NCI-H1436 treated with DMSO at 0.1 percent for 48 hours (cell line): ENCODE results near the gene PSME1.

Experiments
- DNase-seq: peaks from one replicate; lab custom pipeline; 2025; lab: John Stamatoyannopoulos, UW

The PSME1 gene

DNA sequence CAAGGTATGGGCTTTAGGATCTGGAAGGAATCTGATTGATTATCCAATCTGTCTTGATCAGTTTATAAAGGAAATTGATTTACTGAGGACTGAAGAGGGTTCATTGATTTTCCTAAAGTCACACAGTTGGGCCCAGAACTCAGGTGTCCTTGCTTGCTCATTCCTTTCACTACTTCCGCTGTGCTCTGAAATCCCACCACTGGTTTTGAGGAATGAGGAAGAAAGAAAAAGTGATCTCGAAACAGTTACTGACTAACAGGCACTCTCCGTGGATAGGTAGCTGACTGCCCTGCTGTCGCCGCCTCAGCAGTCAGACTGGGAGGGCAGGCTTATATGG, 5.6 kb upstream of the PSME1 start, which contains the start of gene FITM1:
Gene FITM1, plus strand, starts transcription at position 280 of the 337 bp plus-strand sequence. CDS start 905 bp downstream, outside the sequence.
- no peak for DNase-seq

DNA sequence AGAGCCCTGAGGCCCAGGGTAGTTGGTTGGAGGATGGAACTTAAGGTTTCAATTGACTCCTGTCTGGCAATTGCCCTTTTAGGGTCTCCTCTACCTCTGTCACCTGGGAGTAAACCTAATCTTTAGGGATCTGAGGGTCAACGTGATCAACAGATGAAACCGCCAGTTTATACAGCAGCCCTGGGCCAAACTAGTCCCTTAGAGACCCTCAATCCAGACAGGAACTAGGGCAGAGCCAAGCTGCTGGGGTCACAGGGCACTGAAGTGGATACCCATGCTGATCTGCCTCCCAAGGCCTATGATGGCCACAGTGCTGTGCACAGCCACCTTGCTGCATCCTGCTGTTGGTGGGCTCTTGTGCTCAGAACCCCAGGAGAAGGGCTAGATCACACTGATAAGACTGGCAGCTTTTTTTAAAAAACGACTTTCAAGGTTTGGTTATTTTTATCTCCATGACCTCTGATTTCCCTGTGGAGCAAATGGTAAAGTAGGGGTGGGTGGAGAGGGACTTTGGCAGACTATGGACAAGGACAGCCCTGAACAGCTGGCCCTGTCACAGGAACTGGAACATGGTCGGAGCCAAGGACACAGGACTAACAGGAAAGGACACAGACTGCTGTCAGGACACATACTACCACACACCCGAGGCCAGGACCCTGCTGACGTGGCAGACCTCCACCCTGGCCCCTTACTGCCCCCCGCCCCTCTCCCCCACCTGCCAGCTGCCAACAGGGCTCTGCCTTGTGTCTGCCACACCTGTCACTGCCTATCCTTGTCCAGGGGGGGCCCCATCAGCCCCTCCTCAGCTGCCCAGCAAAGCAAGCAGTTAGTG, 5.1 kb upstream of the PSME1 start:
- DNase-seq: no peak

DNA sequence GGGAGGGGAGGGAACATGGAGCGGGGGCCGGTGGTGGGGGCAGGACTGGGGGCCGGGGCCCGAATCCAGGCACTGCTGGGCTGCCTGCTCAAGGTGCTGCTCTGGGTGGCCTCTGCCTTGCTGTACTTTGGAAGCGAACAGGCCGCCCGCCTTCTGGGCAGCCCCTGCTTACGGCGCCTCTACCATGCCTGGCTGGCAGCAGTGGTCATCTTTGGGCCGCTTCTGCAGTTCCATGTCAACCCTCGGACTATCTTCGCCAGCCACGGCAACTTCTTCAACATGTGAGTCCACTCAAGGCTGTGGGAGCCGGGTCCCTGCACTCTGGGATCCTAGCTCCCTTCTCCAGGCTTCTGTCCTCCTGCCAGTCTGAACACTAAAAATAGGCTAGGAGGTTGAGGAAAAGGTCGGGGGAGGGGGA, 4.4 kb upstream of the PSME1 start:
- DNase-seq: no peak

DNA sequence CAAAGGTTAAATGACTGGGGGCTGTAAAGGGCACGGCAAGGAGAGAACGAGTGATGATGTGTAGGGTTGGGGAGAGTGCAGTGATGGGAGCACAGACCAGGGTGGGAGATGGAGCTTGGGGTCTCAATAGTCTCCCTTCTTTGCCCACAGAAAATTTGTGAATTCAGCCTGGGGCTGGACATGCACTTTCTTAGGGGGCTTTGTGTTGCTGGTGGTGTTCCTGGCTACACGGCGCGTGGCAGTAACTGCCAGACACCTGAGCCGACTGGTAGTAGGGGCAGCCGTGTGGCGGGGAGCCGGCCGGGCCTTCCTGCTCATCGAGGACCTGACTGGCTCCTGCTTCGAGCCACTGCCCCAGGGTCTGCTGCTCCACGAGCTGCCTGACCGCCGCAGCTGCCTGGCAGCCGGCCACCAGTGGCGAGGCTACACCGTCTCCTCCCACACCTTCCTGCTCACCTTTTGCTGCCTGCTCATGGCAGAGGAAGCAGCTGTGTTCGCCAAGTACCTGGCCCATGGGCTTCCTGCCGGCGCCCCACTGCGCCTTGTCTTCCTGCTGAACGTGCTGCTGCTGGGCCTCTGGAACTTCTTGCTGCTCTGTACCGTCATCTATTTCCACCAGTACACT, 3.8 kb upstream of the PSME1 start:
- no peak for DNase-seq

DNA sequence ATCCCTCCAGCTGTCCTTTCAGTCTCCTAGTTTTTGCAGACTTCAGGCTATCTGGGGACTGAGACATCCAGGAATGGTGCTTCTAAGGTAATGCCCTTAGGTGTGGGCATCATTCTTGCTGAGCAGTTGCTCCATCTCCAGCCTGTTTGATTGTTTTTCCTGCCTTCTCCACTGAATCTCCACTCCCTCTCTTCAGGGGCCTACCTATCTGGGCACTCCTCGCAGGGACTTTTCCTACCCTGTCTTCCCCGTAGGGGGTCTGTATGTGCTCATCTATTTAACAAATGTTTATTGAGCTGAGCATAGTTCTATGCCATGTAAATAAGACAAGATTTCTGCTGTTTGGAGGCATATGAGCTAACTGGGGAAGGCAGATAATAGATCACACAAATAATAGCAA, 3.0 kb upstream of the PSME1 start:
- DNase-seq: no peak

DNA sequence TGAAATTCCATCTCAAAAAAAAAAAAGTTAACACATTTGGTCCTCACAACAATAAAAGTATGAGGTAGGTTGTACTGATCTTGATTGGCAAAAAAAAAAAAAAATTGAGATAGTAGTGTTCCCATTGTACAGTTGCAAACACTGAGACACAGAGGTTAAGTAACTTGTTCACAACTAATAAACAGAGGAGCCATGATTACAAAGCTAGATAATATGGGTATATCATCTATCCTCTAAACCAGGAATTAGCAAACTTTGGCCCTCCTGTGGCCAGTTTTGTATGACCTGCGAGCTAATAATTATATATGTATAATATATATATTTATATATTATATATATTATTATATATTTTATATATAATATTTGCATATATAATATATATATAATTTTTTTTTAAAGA, 2.3 kb upstream of the PSME1 start:
- DNase-seq: no peak

DNA sequence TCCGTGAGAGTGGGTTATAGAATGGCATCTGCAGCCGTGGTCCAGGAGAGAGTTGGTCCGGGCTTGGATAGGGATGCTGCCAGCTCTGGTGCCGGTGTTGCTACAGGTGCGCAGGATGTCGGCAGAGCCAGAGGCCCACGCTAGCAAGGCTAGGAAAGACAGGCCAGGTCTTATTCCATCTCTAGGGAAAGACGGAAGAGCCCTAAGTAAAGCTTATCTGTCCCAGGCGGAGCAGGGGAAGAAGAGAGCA, 485 bp upstream of the PSME1 start:
- DNase-seq: no peak

DNA sequence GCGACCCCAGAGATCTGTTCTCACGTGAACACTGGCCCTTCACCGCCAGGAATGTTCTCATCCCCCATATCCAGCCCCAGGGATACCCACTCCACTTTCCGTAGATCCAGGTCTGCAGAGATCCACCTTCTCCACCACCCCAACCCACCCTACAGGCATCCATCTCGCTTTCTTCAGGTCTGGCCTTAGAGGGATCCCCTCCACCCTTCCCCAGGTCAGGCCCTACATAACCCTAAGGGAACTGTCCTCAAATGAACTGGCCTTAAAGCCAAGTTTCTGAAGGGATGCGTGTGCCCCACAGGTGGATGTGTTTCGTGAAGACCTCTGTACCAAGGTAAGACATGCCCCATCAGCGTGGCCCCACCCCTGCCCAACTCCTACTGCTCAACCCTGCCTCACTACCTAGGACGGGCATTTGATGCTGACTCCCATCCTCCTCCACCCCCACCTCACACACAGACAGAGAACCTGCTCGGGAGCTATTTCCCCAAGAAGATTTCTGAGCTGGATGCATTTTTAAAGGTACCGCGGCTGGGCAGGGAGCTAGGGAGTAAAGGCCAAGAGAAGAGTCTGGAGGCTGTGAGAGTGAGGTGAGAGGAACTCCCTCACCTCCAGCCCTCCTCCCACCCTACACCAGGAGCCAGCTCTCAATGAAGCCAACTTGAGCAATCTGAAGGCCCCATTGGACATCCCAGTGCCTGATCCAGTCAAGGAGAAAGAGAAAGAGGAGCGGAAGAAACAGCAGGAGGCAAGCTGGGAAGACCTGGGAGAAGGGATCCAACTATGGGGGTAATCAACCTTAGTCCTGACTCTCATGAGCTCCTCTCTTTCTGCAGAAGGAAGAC, 912 bp downstream of the PSME1 start:
- DNase-seq: no peak

DNA sequence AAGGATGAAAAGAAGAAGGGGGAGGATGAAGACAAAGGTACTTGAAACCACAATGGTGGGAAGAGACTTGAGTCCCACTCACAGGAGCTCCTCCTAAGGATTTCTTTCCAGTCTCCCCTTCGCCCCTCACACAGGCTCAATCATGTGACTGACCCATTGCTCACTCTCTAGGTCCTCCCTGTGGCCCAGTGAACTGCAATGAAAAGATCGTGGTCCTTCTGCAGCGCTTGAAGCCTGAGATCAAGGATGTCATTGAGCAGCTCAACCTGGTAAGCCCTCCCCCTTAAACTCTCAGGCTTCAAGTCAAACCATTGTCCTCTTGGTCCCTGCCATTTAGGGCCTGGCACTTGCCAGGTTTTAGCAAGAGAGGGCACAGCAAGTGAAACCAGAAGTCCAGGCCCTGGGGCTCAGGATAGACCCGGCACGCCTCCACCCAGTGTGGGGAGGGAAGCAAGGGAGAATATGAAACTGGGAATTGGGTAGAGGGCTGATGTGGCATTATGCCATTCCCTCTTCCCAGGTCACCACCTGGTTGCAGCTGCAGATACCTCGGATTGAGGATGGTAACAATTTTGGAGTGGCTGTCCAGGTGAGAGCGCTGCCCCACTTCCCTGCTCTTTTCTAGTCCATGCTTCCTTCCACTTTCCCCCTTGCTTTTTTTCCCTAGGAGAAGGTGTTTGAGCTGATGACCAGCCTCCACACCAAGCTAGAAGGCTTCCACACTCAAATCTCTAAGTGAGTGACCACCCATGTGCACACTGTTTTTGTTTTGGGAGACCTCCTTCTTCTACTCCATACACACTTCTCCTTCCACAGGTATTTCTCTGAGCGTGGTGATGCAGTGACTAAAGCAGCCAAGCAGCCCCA, 1.8 kb downstream of the PSME1 start:
- no peak for DNase-seq

DNA sequence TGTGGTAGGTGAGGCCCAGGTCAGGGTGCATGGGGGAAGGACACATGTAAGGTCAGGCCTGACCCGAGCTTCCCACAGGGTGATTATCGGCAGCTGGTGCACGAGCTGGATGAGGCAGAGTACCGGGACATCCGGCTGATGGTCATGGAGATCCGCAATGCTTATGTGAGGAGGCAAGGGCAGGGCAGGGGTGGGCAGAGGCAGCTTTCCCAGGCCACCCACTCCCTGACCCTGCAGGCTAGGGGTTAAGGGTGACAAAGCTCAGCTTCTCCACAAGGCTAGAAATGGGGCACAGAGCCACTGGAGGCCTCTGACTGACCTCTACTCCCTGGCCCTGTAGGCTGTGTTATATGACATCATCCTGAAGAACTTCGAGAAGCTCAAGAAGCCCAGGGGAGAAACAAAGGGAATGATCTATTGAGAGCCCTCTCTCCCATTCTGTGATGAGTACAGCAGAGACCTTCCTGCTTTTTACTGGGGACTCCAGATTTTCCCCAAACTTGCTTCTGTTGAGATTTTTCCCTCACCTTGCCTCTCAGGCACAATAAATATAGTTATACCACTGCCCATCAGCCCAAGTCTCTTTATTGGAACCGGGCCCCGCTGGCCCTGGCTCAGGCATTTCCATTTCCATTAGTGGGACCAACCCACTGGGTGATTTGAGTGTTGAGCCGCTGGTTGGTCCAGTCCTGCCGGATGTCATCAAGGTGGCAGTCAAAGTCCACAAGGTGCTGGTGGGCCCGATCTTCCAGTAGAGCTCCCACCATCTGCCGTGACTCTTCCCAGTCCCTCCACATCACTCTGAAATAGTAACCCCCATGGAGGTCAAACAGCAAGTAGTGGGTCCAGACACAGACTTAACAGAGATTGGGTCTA, 2.6 kb downstream of the PSME1 start:
- no peak for DNase-seq

DNA sequence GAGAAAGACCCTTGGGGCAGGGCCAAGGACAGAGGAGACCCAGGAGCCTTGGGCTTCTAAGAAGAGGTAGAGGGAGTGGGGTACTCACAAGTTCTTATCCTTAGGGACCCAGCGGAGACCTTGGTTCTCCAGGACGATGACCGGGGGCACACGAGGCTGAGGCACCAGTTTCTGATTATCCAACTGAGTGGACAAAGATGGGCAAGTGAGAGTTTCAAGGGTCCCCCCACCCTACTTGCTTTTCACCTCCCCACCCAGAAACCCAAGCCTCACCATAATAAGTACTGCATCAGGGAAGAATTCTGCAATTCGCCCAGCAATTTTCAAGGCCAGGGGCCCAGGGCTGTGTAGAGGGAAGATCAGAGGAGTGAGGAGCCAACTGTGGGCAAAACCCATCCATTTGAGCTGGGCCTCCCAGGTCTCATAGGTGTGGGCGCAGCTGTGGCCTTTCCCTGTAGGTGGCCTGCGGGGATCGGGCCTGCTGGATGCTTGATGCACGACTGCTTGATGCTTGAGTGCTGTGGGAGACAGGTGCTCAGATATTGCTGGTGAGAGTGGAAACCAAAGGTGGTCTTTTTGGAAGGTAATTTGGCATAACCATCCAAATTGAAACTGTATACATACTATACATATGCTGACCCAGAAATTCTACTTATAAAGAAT, 3.4 kb downstream of the PSME1 start:
- DNase-seq: no peak

DNA sequence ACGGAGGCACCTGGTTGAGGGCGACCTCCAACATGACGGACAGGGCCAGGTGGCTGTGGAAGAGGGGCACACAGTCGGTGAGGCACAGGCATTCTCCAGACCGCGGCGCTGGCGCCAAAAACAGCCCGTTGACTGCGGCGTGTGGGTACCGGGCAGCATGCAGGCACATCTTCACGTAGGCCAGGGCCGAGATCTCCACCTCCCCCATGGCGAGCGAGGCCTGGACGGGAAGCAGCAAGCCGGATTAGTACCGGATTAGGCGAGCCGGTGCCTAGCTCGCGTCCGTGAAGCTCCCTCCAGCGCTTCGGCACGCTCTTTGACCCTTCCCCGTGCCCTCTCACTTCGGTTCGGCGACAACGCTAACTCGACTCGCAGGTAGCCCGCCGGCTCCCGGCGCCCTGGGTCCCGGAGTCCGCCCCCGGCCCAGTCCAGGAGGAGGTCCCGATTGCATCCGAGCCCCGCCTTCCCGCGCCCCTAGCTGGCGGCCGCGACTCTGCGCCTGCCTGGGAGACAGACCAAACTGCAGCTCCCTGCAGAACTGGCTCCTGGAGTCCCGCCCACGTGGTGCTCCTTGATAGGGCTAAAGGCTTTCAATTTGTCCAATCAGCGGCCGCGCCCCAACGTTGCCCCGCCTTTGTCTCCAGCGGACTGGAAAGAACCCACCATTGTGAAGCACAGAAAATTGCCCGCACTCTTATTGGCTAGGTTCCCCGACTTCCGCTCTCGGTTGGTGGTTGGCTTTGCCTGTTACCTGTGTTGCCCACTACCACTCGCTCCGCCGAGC, 5.3 kb downstream of the PSME1 start, which contains the start of gene EMC9:
Gene EMC9, minus strand, starts transcription at position 495 of the 784 bp plus-strand sequence. Its CDS starts 287 bp downstream, at position 208.
- DNase-seq: peak; percentile 99

DNA sequence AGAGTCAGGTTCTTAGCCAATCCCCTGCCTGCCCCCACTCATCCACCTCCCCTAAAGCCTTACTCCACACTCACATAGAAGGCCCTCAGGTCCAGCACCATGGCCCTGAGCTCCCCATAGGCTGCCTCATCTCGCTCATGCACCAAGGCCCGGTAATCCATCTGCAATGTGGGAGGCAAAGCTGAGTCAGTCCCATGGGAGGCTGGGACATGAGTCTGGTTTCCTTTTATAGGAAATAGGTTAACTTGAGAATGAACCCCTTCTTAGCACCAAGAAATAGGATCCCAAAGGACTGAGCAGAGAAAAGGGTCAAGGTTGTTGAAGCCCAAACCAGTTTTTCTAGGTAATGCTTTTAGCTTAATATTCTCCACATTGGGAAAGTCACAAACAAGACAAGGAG, 7.5 kb downstream of the PSME1 start:
- no peak for DNase-seq

DNA sequence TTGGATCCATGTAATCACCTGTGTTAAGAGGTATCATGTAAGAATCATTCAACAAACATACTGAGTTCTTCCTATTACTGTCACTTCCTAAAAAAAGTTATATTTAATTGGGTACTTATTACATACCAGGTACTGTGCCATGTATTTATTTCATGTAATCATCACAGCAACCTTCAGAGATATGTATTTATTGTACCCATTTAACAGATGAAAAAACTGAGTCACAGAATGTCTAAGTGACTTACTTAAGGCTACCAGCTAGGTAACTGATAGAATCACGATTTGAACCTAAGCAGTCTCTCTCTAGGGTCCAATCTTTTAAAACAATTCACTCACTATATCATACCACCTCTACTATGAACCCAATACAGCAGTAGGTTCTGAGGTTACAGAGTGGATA, 8.5 kb downstream of the PSME1 start:
- DNase-seq: no peak

DNA sequence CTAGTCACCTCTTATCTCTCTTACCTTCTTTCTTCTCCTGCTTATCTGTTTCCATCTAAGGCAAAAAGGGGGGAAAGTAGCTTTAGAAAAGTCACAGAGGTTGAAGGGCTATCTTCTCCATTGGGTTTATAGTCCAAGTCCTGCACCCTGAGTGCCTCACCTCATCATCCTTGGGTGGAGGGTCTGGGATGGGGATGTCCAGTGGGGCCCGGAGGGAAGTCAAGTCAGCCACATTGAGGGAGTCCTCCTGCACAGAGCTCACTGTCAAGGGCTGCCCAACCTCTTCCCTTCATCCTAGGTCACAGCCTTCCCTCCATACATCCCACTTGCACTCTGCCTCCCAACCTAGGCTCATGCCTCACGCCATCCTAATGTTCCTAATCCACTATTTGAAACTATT, 9.2 kb downstream of the PSME1 start:
- no peak for DNase-seq

DNA sequence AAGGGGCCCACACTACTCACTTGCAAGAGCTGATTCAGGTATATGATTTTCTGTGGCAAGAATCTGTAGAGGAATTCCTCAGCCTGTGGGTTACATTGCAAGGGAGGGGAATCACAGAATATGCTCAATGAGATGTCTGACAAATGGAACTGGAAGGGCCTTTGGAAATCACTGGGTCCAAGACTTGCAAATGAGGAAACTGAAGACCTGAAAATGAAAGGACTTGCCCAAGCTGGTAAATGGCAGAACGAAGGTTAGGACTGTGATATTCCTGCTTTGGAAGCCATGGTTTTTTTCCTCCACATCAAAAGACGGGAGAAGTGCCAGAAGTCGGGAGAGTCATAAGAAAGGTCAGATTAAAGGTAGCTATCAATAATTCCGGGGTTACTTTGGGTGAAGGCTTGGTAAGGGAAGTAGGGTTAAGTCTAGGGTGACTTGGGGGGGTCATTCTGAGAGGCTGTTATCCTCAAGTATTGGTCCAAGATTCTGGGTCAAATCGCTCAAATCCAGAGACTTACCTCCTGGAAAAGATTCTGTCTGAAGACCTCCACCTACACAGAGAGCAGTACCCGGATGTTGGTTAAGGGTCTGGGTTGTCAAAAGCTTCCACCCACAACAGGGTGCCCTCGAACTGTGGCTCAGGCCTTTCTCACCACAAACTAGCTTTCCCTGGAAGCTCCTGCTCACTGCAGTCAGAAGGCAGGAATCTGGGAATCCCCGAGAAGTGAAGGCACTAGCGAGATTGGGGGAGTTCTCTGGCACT, 9.9 kb downstream of the PSME1 start:
- DNase-seq: no peak

DNA sequence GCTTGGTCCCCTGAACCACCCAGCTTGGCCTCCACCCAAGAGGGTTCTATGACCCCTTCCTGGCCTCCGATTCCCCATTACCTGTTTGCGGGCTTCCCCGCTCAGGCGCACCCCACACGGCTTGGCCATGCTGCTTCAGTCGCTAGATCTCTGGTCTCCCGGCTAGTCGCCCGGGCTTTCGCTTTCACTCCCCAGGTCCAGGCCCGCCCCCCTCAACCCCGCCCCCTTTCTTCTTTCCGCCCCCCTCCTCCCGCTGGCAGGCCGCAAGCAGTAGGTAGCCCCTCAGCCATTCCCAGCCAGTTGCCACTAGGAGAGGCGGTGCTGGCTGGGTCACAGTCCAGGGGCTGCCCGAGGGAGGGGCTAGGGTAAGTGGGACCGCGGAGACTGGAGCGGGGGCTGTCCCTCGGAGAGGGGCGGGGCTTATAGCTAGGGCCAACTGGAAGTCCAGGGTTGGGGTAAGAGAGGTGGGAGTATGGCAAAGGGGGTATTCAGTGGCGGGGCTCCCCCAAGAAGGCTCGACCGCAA, 10.5 kb downstream of the PSME1 start, which contains the start of gene PSME2:
Gene PSME2, minus strand, starts transcription at position 158 of the 525 bp plus-strand sequence. Its CDS starts 29 bp downstream, at position 129.
- peak; percentile 87 for DNase-seq

DNA sequence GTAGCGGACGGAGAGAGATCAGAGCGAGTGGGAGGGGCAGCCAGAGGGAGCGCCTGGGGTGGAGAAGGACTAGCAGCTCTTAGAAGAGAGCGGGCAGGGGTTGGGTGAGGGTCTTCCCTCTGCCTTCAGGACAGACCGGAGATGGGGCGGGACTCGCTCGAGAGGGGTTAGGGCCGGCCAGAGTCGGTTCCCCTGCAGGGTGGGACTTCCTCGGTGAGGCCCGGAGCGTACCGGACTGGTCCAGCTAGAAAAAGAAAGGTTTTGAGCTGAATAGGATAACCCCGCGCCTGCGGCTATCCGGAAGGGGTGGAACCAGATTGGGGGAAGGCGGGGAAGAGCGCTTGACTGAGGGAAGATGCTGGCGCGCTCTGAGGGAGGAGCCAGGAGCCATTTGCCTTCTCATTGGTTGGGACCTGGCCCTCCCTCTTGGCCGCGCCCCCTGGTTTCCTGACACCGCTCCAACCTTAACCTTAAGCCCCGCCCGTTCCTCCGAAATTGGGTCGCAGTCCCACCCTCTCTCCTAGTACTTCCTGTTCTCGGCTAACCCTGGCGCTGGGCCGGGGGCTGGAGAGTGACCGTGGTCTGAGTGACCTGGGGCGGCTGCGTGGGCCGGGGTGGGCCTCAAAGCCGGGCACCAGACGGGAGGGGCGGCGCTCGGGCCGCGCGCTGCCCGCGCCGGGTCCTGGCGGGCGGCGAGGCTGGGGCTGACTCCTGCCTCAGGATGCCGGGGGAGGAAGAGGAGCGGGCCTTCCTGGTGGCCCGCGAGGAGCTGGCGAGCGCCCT, 11.2 kb downstream of the PSME1 start, which contains the start of gene RNF31:
Gene RNF31, plus strand, starts transcription at position 521 of the 783 bp plus-strand sequence. Its CDS starts 201 bp downstream, at position 722.
- peak; percentile 93 for DNase-seq
